Ammon's horn (tissue), 1 donor: Measurements from ENCODE around the gene ACTN4.

Experiments
- DNase-seq: peaks from one replicate; pipeline ENCODE4 v3.0.0-alpha.2; 2016; ENCODE audit warnings: low spot score

Gene ACTN4

DNA sequence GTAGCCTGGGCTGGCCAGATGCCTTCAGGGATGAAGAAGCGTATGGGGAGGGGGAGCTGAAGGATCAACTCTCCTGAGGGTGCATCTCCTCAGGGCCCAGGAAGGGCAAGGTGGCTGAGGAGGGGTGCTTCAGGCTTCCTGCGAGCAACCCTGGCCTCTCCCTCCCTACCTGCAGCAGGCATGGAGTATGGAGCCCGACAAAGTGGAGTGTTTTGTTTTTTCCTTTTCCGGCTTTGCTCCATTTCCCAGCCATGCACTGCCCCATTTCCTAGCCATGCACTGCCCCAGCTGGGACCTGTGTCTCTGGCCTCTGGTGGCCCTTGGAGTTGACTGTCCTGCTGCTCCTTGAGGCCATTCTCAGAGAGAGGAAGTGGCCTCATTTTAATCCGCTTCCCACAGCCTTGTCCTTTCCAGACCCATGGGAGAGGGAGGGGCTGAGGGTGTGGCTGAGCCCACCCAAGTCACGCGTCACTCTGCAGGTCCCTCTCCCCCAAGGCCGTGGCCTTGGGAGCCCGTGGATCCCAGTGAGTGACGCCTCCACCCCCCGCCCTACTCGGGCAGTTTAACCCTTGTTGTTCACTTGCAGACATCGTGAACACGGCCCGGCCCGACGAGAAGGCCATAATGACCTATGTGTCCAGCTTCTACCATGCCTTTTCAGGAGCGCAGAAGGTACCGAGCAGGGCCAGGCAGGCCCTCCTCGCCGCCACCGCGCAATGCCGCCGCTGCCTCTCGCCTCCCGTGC is 62.4 kb downstream of the ACTN4 start:
- DNase-seq, result no peak

DNA sequence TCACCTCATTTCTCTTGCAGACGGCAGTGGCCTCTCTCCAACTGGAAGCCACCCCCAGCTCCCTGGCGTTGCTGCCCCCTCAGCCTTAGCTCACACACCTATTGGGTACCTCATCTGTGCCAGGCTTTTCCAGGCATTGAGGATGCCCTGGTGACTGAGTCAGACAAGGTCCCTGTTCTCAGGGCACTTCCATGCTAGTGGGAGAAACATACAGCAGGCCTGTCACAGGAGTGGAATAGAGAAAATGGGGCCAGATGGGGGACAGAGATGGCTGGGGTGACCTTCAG is 62.9 kb downstream of the ACTN4 start:
- DNase-seq, result no peak

GRCh38 chr19:38710928-38711725 is 63.7 kb downstream of the ACTN4 start:
- DNase-seq, result peak; percentile 18

- no peak for DNase-seq
These were observed 64.3 kb downstream of the ACTN4 start for GRCh38 chr19:38711726-38712153.

GRCh38 chr19:38712161-38712748 is 64.8 kb downstream of the ACTN4 start:
- no peak for DNase-seq

DNA sequence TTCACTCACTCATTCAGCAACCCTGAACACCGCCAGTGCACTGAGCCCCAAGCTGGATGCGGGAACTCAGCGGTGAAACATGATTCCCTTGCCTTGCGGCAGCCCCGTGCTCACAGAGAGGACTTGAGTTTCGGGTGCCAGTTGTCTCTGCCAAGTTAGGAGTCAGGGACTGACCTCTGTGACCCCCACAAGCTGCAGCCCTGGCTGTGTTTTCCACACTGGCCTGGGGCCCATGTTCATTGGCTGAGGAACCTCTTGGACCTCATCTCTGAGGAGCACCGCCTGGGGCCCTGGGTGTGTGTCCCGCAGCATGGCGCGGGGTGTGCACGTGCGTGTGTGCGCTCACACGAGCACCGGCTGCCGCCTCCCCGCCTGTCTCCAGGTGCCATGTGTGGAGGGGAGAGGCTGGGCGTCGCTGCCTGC is 65.8 kb downstream of the ACTN4 start:
- DNase-seq, result peak; percentile 49

GRCh38 chr19:38713865-38714264 is 66.4 kb downstream of the ACTN4 start:
- DNase-seq, result no peak

DNA sequence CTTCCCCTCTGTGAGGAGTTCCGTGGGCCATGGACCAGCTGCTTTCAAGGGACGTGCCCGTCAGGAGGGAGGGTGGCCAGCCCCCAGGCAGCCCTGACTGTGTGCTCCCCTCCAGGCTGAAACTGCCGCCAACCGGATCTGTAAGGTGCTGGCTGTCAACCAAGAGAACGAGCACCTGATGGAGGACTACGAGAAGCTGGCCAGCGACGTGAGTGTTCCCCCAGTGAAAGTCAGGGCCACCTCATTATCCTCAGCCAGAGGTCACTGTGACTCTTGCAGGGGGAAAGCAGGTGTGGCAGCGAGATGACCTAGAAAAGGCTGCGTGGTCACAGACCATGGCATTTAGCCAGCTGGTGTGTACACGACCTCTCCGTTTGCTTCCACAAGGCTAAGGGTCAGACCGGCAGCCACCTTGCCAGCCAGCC is 66.9 kb downstream of the ACTN4 start:
- DNase-seq, result no peak

- no peak for DNase-seq
These were observed 68.1 kb downstream of the ACTN4 start for GRCh38 chr19:38715555-38715954.

DNA sequence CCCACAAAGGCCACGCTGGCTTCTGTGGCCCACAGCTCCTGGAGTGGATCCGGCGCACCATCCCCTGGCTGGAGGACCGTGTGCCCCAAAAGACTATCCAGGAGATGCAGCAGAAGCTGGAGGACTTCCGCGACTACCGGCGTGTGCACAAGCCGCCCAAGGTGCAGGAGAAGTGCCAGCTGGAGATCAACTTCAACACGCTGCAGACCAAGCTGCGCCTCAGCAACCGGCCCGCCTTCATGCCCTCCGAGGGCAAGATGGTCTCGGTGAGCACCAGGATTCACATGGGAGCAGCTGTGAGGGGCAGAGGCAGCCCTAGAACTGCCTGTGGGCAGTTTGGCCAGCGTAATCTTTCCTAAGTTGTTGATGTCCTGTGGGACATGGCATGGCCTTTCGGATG is 69.6 kb downstream of the ACTN4 start:
- no peak for DNase-seq

- DNase-seq, result no peak
These were observed 70.4 kb downstream of the ACTN4 start for GRCh38 chr19:38717855-38718254.

GRCh38 chr19:38718747-38719543 is 71.5 kb downstream of the ACTN4 start:
- DNase-seq, result peak; percentile 84

GRCh38 chr19:38719761-38720558 is 72.5 kb downstream of the ACTN4 start:
- DNase-seq, result no peak

GRCh38 chr19:38720559-38721236 is 73.2 kb downstream of the ACTN4 start:
- DNase-seq, result no peak

DNA sequence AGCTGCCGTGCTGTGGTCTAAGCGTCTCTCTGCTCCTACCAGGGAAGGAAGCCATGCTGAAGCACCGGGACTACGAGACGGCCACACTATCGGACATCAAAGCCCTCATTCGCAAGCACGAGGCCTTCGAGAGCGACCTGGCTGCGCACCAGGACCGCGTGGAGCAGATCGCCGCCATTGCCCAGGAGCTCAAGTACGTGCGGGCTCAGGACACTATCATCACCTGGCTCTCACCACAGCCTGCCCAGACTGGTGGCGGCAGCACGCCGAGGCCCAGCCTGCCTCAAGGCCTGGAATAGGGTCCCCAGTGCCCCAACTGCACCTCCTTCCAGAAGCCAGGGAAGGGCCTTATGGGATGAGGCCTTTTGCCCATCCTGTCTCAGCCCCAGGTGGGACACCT is 74.0 kb downstream of the ACTN4 start:
- DNase-seq, result no peak

GRCh38 chr19:38721979-38722773 is 74.7 kb downstream of the ACTN4 start:
- DNase-seq, result peak; percentile 96

DNA sequence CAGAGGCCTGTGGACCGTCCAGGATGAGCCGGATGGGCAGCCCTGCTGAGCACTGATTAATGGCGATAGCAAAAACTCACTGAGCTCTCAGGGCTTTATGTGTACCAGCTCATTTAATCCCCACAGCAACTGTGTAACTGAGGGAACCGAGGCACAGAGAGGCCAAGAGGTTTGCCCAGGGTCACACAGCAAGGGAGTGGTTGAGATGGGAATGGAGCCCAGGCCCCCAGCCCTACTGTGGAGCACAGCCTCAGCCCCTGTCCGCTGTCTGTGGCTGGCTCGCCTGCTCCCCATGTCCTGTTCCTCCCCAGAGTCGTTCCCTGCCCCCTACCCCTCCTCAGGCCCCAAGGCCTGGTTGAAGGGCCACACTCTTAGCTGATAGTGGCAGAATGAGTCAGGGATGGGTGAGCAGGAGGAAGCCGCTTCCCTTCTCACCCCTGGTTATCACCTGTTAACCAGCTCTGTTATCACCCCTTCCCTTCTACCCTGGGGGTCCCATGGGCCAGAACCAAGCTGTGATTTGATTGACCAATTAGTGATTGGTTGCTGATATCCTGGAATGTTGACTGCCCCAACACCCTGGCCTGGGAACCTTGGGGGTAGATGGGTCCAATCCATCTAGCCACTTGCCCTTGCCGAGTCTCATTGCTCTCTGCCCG is 75.6 kb downstream of the ACTN4 start:
- no peak for DNase-seq

DNA sequence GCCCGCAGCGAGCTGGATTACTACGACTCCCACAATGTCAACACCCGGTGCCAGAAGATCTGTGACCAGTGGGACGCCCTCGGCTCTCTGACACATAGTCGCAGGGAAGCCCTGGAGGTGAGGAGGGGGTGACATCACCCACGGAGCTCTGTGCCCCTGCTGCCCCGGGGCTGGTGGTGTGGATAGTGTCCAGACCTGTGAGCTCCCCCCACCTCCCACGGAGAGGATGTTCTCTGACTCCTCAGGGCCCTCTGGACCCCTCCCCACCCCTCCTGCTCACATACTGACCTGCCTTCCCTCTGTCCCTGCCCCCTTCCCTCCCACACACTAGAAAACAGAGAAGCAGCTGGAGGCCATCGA is 76.1 kb downstream of the ACTN4 start:
- DNase-seq, result no peak

DNA sequence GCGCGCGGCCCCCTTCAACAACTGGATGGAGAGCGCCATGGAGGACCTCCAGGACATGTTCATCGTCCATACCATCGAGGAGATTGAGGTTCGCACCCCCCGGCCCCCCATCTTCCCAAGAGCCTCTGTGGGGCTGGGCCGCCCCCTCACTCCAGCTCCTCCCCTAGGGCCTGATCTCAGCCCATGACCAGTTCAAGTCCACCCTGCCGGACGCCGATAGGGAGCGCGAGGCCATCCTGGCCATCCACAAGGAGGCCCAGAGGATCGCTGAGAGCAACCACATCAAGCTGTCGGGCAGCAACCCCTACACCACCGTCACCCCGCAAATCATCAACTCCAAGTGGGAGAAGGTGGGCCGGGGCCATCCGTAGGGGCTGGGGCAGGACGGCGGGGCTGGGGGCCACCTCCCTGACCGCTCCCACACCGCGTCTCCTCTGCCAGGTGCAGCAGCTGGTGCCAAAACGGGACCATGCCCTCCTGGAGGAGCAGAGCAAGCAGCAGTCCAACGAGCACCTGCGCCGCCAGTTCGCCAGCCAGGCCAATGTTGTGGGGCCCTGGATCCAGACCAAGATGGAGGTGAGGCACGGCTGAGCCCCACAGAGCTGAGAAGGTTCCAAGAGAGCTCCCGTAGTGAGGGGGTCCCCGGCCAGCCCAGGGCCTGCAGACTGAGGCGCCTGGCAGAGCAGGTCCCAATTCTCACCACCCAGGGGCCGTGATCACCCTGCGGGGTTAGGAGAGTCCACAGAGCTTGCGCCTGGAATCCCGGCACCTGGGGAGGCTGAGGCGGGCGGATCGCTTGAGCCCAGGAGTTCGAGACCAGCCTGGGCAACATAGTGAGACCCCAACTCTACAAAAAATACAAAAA is 76.8 kb downstream of the ACTN4 start:
- no peak for DNase-seq
